Activated T-cell treated with anti-CD3 and anti-CD28 coated beads for 4 hours (primary cell): ENCODE results near the gene SHANK3.

Source experiments
- DNase-seq: peaks from one replicate; pipeline ENCODE4 v3.0.0-alpha.2; 2020

Gene SHANK3

GRCh38 chr22:50714631-50715179 lies 42.1 kb downstream of the SHANK3 start:
- no peak for DNase-seq

DNA sequence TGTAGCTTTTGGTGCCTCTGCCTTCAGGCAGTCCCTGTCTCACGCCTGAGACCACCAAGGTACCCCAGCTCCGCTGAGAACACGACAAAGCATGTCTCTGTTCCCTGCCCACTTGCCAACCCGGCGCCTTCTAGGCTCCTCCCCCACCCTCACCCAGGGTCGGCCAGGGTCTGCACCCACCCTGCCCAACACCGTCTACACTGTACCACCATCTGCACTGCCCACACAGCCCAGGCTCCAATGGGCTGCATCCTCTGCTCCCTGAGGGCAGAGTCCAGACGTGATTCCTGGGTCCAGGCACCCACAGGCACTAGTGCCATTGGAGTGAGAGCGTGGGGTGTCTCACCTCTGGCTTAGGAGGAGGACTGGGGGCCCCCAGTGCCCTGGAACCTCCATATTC lies 42.6 kb downstream of the SHANK3 start:
- DNase-seq: no peak

DNA sequence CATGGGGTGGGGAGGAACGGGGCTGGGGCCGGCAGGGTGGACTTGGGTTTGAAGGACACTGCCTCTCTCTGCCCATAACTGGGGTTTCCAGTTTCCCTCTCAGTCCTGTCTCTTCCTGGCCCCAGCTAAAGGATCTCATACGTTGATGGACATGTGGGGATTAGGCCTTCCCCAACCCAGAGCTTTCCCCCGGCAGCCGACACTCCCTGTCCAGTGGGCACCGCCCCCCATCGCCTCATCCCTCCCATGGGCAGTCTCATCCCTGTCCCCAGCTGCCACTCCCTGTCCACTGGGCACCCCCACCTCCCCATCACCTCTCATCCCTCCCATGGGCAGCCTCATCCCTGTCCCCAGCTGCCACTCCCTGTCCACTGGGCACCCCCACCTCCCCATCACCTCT lies 43.2 kb downstream of the SHANK3 start:
- no peak for DNase-seq

GRCh38 chr22:50716290-50717024 lies 43.8 kb downstream of the SHANK3 start:
- no peak for DNase-seq

- no peak for DNase-seq
Measured at GRCh38 chr22:50717709-50718351, 45.2 kb downstream of the SHANK3 start.

DNA sequence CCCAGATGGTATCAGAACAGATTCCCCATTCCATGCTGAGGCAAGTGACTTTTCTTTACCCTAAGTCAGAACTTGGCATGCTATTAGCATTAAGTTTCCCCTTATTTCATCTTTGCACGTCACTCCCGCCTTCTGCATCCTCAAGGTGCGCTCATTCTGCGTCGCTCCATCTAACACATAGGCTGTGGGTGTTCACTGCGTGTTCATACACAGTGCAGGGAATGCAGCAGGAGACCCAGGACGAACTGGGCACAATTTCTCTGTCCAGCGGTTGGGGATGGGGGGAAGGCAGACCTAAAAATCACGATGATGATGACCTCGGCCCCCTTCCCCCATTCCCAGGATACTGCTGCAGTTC lies 45.7 kb downstream of the SHANK3 start:
- no peak for DNase-seq

GRCh38 chr22:50719814-50720300 lies 47.2 kb downstream of the SHANK3 start:
- DNase-seq: no peak

DNA sequence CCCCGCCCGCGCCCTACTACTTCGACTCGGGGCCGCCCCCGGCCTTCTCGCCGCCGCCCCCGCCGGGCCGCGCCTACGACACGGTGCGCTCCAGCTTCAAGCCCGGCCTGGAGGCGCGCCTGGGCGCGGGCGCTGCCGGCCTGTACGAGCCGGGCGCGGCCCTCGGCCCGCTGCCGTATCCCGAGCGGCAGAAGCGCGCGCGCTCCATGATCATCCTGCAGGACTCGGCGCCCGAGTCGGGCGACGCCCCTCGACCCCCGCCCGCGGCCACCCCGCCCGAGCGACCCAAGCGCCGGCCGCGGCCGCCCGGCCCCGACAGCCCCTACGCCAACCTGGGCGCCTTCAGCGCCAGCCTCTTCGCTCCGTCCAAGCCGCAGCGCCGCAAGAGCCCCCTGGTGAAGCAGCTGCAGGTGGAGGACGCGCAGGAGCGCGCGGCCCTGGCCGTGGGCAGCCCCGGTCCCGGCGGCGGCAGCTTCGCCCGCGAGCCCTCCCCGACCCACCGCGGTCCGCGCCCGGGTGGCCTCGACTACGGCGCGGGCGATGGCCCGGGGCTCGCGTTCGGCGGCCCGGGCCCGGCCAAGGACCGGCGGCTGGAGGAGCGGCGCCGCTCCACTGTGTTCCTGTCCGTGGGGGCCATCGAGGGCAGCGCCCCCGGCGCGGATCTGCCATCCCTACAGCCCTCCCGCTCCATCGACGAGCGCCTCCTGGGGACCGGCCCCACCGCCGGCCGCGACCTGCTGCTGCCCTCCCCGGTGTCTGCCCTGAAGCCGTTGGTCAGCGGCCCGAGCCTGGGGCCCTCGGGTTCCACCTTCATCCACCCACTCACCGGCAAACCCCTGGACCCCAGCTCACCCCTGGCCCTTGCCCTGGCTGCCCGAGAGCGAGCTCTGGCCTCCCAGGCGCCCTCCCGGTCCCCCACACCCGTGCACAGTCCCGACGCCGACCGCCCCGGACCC lies 48.0 kb downstream of the SHANK3 start:
- no peak for DNase-seq

DNA sequence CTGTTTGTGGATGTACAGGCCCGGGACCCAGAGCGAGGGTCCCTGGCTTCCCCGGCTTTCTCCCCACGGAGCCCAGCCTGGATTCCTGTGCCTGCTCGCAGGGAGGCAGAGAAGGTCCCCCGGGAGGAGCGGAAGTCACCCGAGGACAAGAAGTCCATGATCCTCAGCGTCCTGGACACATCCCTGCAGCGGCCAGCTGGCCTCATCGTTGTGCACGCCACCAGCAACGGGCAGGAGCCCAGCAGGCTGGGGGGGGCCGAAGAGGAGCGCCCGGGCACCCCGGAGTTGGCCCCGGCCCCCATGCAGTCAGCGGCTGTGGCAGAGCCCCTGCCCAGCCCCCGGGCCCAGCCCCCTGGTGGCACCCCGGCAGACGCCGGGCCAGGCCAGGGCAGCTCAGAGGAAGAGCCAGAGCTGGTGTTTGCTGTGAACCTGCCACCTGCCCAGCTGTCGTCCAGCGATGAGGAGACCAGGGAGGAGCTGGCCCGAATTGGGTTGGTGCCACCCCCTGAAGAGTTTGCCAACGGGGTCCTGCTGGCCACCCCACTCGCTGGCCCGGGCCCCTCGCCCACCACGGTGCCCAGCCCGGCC lies 48.7 kb downstream of the SHANK3 start:
- no peak for DNase-seq

DNA sequence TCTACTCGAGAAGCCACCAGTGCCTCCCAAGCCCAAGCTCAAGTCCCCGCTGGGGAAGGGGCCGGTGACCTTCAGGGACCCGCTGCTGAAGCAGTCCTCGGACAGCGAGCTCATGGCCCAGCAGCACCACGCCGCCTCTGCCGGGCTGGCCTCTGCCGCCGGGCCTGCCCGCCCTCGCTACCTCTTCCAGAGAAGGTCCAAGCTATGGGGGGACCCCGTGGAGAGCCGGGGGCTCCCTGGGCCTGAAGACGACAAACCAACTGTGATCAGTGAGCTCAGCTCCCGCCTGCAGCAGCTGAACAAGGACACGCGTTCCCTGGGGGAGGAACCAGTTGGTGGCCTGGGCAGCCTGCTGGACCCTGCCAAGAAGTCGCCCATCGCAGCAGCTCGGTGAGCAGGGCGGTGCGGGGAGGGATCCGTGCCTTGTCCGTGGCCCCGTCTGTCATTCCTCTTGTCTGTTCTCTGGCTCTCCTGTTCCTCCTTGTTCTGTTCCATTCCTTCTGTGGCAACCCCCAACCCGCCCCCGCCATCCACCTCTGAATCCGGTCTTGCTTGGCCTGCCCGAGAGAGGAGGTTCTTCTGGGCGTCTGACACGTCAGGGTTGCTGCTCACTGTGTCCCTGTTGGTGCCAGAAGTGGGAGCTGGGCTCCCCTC lies 49.6 kb downstream of the SHANK3 start:
- DNase-seq: no peak
